HCT116 (cell line): ENCODE data around the gene PCBP3.

ENCODE experiments used
- CEBPB ChIP-seq: IDR thresholded peaks from 2 replicates; pipeline ENCODE4 v1.6.1; 2012; ENCODE audit warnings: low read depth
- EZH2 ChIP-seq: fragments of 200-600 bp; sonication (generic); IDR thresholded peaks from 2 replicates; pipeline ENCODE4 v1.6.1; 2017; ENCODE audit warnings: antibody characterized with exemption, mixed run types
- EZH2phosphoT487 ChIP-seq: fragments of 200-600 bp; IDR thresholded peaks from 2 replicates; pipeline ENCODE4 v1.6.1; 2018; ENCODE audit warnings: antibody characterized with exemption, borderline replicate concordance
- POLR2A ChIP-seq: IDR thresholded peaks from 2 replicates; pipeline ENCODE4 v1.7.0; 2011; ENCODE audit warnings: borderline replicate concordance; ENCODE audit not compliant: insufficient read depth, insufficient read length; ENCODE audit errors: extremely low read depth
- POLR2AphosphoS5 ChIP-seq: IDR thresholded peaks from 2 replicates; pipeline ENCODE4 v1.6.1; 2011; ENCODE audit warnings: mild to moderate bottlenecking, low read depth, low read length, moderate library complexity
- RAD21 ChIP-seq: IDR thresholded peaks from 2 replicates; pipeline ENCODE4 v1.6.1; 2012; ENCODE audit warnings: low read depth, mild to moderate bottlenecking
- SP1 ChIP-seq: IDR thresholded peaks from 2 replicates; pipeline ENCODE4 v1.6.1; 2012; ENCODE audit warnings: low read depth
- YY1 ChIP-seq: IDR thresholded peaks from 2 replicates; pipeline ENCODE4 v1.6.1; 2011; ENCODE audit warnings: low read length, low read depth, moderate library complexity, mild to moderate bottlenecking; ENCODE audit not compliant: insufficient replicate concordance; ENCODE audit errors: extremely low read depth
- TF ChIP-seq, protein P1 (sequence below), 3 experiments: fragments of 200-600 bp in 1 of 3; sonication (generic) in 1 of 3; IDR thresholded peaks in 2 of 3; conservative IDR thresholded peaks in 1 of 3; 2 replicates each; pipeline ENCODE4 v1.5.1; 2012 to 2017; ENCODE audit warnings: low read depth in 2 of 3, low read length in 2 of 3, antibody characterized with exemption in 1 of 3, borderline replicate concordance in 1 of 3, control low read depth in 1 of 3, mild to moderate bottlenecking in 1 of 3, mixed read lengths in 1 of 3, mixed run types in 1 of 3, moderate library complexity in 1 of 3; ENCODE audit not compliant: insufficient read depth in 1 of 3
- TF ChIP-seq, protein P2 (sequence below): IDR thresholded peaks from 2 replicates; pipeline ENCODE4 v1.6.1; 2011; ENCODE audit warnings: mild to moderate bottlenecking, low read length, moderate library complexity; ENCODE audit not compliant: insufficient replicate concordance; ENCODE audit errors: extremely low read depth
- TF ChIP-seq, protein P3 (sequence below): IDR thresholded peaks from 2 replicates; pipeline ENCODE4 v1.6.1; 2012

DNA sequence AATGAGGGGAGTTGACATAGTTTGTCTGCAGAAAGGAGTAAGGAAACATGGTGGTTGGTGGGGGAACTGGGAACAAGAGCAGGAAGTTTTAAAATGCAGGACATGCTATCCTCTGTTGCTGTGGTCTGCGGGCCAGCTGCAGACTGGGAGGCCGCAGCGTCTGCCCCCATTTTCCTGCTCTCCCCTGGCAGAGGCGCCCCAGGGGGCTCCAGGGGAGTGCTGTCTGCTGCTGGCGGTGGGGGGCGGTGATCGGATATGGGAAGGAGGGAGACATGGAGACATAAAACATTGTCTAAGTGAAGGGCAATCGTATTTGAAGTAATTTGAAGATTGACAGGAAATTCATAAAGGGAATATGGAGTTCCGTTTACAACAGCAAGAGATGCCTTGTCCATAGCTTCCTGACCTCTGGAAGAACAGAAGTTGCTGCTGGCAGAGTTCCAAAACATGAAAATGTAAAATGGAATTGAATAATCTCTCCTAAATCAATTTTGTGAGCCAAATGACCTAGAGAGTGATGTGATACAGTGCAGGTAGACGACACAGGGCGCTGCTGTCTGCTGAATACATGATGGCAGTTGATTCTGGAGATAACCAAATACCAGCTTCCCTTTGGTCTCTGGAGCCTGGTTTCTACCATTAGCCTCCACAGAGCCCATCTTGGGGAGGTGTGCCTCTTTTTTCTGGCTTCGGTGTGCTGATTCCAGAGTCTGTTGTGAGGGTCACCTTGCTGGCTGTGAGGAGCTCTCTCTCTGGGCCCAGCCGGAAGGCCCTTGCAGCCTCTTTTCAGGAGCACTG, 61.0 kb downstream of the PCBP3 start:
- TF ChIP-seq, protein P1, sequence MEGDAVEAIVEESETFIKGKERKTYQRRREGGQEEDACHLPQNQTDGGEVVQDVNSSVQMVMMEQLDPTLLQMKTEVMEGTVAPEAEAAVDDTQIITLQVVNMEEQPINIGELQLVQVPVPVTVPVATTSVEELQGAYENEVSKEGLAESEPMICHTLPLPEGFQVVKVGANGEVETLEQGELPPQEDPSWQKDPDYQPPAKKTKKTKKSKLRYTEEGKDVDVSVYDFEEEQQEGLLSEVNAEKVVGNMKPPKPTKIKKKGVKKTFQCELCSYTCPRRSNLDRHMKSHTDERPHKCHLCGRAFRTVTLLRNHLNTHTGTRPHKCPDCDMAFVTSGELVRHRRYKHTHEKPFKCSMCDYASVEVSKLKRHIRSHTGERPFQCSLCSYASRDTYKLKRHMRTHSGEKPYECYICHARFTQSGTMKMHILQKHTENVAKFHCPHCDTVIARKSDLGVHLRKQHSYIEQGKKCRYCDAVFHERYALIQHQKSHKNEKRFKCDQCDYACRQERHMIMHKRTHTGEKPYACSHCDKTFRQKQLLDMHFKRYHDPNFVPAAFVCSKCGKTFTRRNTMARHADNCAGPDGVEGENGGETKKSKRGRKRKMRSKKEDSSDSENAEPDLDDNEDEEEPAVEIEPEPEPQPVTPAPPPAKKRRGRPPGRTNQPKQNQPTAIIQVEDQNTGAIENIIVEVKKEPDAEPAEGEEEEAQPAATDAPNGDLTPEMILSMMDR (IDR thresholded peaks at IDR 0.05 in 2 of 3, conservative IDR thresholded peaks at IDR 0.05 in 1 of 3; ENCODE audit: borderline replicate concordance in 1 of 3, insufficient read depth in 1 of 3, low read depth in 2 of 3, low read length in 2 of 3) = no peak
- TF ChIP-seq POLR2A = no peak
- TF ChIP-seq RAD21 = no peak
- no peak for TF ChIP-seq EZH2phosphoT487
- no peak for TF ChIP-seq EZH2
- TF ChIP-seq, protein P2, sequence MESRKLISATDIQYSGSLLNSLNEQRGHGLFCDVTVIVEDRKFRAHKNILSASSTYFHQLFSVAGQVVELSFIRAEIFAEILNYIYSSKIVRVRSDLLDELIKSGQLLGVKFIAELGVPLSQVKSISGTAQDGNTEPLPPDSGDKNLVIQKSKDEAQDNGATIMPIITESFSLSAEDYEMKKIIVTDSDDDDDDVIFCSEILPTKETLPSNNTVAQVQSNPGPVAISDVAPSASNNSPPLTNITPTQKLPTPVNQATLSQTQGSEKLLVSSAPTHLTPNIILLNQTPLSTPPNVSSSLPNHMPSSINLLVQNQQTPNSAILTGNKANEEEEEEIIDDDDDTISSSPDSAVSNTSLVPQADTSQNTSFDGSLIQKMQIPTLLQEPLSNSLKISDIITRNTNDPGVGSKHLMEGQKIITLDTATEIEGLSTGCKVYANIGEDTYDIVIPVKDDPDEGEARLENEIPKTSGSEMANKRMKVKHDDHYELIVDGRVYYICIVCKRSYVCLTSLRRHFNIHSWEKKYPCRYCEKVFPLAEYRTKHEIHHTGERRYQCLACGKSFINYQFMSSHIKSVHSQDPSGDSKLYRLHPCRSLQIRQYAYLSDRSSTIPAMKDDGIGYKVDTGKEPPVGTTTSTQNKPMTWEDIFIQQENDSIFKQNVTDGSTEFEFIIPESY = no peak
- no peak for TF ChIP-seq POLR2AphosphoS5
- TF ChIP-seq YY1 = no peak
- no peak for TF ChIP-seq CEBPB
- TF ChIP-seq, protein P3, sequence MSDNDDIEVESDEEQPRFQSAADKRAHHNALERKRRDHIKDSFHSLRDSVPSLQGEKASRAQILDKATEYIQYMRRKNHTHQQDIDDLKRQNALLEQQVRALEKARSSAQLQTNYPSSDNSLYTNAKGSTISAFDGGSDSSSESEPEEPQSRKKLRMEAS = no peak
- no peak for TF ChIP-seq SP1
